G401 (cell line): ENCODE measurements around the gene NUP85. TPM values are rescaled to one million over a fixed set of nuclear protein-coding genes. Genes with fewer than 3 reads are reported as not detected.
A peak's percentile ranks its signal among the peaks of the same experiment; 100 is the strongest.
"Not testable (repeated sequence)": the region's sequence is repeated elsewhere in the genome, so short reads cannot be mapped to it uniquely, and the experiment has no call there.

Source experiments
- DNase-seq: peaks from one replicate; pipeline ENCODE4 v3.0.0-alpha.2; 2015; ENCODE audit warnings: low spot score
- in situ Hi-C: cut with HindIII; loops from 2 replicates; pipeline ENCODE4 v1.10.0; 2016; ENCODE audit warnings: low sequenced_read_pairs, mixed read lengths
- total RNA-seq: library from RNA; depleted of rRNA; stranded (reverse); fragments of >200 nt; shearing (Covaris generic); gene quantifications from 2 replicates; pipeline ENCODE4 v1.2.3, GENCODE V29; 2014

The NUP85 gene
- total RNA-seq, 1 experiment from 2014 or later = 86.3 TPM

DNA sequence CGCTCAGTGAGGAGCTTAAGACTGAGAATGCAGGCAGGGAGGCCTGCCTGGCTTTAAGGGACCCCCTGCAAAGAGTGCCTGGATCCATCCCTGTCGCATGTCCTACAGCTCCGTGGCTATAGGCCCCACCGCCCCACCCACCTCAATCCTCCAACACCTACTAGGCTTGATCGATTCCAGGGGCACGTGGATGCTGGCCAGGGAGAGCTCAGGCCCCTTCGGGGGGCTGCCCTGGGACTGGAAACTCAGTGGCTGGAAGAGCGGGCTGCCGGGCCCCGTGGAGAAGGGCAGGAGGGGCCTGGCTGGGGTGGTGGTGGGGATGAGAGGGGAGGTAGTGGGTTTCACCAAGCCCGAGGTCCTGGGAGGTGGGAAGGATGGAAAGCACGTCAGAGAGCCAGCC, 33.7 kb downstream of the NUP85 start:
- in situ Hi-C loops = no loop called here

DNA sequence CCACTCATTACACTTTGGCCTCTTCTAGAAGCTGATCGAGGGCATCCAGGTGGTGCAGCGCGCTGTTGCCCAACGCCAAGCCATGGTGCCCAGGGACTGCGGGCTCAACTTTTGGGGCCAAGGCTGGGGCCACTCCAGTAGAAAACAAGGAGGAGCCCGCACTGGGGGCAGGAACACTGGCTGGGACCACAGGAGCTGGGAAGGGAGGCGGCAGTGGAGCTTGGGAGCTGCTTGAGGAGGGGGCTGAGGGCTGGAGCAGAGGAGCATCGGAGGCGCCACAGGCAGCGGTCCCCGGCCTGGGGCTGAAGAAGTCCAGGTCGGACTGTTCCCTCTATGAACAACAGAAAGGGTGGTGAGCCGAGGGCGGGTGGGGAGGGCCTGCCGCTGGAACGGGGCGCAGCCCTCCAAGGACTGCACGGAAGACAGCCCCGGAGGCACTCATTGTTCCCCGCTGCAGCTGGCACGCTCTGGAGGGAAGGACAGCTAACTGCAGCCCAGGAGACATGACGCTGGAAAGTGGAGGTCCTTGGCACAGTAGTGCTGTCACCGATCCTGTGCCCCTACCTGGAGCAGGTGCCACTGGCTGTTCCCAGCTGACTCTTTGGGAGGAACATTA, 34.4 kb downstream of the NUP85 start:
- in situ Hi-C loops = no loop called here

More for the DNA sequence above, 33.7 kb downstream of the NUP85 start:
- DNase-seq = no peak

DNA sequence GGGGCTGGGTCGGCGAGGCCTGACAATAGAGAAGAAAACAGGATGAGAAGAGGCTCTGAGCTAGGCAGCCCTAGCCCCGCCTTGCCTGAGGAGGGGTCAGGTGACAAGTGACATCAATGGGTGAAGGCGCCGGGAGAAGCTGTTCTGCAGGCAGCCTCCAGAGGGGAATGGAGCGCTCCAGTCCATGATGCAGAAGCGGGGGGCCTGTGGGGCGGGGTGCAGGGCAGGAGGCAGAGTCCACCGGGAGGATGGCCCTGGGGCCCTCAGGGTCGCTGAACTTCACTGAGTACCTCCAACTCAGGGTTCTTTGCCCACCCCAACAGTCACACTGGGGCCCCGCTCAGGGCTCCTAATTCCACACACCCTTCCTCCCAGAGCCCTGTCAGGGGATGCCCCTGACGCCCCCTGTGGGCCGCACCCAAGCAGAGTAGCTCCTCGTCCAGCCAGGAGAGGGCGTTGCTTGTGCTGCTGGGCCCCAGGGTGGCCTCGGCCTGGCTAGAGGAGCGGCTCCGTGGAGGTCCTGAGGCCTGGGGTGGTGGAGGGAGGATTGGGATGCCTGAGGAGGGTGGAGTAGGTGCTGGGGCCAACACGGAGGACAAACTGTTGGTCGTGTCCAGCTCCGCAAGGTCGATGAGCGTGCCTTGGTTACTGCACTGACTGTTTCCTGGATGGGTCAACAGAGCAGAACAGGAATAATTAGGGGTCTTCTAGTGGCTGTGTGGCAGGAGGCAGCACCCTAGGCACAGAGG, 35.1 kb downstream of the NUP85 start:
- in situ Hi-C loops = no loop called here
- DNase-seq = peak; percentile 93

More for the DNA sequence above, 34.4 kb downstream of the NUP85 start:
- DNase-seq = no peak

DNA sequence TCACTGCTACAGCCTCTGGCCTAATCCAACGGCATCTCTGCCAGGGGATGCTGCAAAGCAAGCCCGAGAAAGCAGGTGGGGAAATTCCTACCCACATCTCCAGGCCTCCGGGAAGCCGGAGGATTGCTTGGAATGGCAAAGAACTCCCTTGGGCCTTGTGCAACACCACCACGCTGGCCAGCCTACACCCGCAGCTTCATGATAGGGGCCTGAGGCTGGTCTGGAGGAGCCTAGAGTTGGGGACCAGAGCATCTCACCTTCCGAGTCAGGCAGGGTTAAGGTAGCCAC, 35.6 kb downstream of the NUP85 start:
- no peak for DNase-seq

DNA sequence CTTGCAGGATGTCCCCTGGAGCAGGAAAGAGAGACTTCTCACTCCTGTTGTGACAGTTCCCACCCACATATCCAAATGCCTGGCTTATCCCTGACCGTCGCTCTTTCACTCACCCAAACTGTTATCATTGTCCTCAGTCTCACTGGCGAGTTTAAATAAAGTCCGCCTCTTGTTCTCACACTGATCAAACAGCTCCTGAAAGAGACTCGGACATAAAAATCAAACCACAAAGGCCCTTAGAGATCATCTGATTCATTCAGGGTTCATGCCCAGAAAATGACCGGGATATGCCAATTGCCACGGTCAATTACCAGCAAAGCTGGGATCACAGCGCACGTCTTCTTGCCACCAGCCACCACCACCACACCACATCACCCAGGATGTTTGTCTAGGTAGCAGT, 36.0 kb downstream of the NUP85 start:
- no peak for DNase-seq
- in situ Hi-C loops = no loop called here

More for the DNA sequence above, 35.6 kb downstream of the NUP85 start:
- in situ Hi-C loops = no loop called here

DNA sequence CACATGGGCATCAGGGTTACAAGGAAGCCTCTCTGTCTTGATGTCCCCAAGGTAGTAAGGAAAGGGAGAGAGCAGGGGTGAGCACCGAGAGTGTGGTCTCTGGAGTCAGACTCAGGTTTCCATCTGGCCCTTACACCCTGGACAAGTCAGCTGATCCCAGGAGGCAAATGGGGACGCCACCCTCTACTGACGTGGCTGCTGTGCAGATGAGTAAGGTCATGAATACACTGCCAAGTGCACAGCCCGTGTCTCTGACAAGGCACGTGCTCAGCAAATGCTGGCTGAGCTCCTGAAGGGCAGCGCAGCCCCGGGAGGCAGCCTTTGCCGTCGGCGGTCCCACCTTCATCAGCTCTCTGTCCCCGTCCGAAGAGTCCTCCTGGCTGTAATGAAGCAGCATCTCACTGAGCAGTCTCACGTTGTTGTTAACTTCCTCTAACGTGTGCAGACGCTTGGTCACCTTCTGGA, 36.5 kb downstream of the NUP85 start:
- DNase-seq = no peak
- in situ Hi-C loops = no loop called here

DNA sequence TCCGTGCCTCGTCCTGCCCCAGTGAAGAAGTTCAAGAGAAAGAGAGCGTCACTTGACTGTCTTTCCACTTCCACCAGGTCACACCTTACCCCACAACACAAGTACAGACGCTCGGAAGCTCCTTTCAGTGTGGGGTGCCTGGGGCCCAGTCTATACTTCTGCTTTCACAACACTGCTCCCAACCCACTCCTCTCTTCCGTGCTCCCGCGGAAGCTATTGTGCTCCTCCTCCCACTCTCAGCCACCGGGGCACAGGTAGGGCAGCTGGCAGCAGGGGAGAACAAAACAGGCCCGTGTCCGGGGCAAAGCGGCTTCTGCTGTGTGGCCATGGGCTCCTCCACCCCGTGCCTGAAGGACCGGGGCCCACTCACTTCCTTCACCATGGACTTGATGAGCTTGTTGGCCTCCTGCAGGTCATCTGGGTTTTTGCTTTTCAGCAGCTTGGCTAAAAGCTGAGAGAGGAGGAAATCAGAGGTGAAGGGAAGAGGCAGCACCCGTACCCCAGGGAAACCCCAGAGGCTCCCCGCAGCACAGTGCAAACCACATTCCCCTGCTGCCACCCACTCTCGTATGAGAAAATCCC, 37.1 kb downstream of the NUP85 start:
- in situ Hi-C loops = no loop called here
- no peak for DNase-seq

DNA sequence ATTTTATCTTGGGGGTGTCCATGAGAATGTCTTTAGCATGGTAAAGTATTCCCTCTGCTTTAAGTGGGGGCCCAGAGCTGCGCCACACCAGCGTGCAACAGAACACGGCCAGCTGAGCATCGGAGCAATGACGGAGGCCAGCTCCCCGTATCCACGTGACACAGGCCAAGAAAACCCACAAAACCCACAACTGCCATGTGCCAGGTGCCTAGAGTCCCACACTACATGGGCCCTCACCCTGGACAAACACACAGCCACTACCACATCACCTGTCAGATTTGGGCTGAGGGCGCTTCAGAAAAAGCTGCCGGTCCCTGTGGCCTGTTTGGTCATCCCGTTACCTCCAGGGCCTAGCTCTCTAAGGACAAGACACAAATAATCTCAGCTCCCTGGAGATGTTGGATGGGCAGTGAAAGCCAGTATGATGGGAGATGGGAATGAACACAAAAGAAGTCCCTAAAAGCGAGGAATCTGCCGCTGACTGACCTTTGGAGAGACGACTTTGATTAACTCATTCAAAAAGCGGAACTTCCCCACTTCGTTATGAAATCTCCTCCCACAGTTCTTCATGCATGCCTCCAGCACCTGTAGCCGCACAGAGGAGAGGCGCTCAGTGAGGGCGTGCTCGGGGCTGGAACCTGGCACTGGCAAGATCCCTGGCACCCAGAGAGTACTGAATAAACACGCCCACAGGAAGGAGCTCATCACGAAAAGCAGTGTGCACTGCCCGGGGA, 38.8 kb downstream of the NUP85 start:
- in situ Hi-C loops = no loop called here

DNA sequence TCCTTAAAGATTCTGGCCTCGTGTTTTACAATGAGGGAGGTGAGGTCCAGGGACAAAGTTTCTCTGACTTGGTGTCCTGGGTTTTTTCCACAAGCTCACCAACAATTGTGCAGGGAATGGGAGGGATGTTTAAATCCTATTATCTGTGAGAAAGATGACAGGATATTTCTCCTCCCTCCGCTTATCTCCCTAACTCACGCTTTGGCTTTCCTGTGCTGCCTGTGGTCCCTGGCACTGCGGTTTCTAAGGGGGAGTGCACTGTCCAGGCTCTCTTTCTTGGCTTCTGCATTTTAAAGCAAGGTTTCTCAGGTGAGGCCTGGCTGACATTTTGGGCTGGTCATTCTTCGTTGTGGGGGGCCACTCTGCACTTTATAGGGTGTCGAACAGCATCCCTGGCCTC, 39.5 kb downstream of the NUP85 start:
- in situ Hi-C loops = no loop called here
- DNase-seq = no peak

More for the DNA sequence above, 38.8 kb downstream of the NUP85 start:
- no peak for DNase-seq

DNA sequence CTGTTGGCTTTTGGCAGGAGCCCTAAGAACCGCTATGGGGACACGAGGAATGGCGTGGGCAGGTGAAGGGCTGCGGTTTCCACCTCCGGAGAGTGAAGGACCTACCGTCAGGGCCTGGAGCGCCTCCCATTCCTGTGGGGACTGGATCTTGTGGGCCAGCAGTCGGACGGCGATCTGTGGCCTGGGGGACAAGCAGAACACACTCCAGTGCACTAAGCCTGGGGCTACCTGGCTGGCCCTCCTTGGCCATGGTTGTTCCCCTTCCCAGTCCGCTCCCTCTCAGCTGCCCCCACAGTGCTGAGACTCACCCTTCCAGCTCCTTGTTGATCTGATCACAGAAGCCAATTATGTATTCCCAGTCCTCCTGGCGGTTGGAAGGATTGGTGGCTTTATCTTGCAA, 40.9 kb downstream of the NUP85 start:
- DNase-seq = no peak
- in situ Hi-C loops = no loop called here

DNA sequence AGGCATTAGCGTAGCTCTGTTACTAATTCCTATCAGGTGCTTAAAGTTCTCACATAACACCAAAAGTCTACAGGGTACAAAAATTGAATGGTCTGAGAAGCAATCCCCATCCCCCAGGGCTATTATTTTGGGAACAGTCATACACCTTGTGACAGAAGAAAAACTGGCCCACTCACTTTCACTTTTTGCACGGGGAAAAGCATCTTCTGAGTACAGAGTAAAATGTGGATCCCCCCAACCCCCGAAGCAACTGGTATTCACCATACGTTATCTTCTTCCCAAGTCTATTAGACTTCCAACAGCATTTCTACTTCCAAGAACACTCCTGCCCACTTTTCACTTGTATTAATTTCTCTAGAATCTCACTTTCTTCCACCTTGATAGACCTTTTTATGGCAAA, 44.1 kb downstream of the NUP85 start:
- in situ Hi-C loops = no loop called here
- no peak for DNase-seq

DNA sequence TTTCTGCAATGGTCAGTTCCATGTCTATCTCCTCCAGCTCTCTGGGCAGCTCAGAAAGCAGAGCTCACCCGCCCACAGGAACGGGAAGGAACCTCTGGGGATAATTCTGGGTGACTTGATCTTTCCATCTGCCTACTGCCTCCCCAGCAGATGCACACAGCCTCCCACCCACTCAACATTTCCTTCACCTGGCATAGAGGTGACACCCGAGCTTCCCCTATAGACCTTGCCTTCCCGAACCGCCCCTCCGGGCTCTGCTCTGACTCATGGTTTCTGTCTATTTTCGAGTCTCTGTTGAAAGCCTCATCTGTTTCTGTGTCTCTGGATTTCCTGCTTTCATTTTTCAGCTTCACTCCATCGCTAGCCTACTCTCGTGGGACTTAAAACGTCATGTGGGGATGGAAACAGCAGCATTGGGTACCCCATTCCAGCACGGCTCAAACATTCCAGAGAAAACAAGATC, 44.6 kb downstream of the NUP85 start:
- in situ Hi-C loops = no loop called here
- no peak for DNase-seq

DNA sequence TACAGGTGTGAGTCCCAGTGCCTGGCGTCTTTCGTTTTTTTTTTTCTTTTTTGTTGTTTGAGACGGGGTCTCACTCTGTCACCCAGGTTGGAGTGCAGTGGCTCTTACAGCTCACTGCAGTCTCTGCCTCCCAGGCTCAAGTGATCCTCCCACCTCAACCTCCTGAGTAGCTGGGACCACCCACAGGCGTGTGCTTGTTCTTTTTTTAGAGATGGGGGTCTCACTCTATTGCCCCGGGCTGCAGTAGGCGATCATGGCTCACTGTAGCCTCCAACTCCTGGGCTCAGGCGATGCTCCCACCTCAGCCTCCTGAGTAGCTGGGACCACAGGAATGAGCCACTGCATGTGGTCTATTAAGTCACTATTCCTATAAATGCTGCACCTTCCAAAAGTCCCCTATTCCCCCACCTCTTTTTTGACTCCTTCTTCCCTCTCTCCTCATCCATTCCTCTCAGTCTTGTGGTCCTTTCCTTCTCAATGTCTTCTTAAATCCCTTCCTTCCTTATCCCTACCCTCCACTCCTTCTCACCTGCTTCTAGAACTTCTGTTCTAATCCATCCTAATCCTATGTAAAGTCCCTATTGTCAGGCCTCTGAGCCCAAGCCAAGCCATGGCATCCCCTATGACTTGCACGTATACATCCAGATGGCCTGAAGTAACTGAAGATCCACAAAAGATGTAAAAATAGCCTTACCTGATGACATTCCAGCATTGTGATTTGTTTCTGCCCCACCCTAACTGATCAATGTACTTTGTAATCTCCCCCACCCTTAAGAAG, 46.7 kb downstream of the NUP85 start:
- in situ Hi-C loops = no loop called here
- no peak for DNase-seq

DNA sequence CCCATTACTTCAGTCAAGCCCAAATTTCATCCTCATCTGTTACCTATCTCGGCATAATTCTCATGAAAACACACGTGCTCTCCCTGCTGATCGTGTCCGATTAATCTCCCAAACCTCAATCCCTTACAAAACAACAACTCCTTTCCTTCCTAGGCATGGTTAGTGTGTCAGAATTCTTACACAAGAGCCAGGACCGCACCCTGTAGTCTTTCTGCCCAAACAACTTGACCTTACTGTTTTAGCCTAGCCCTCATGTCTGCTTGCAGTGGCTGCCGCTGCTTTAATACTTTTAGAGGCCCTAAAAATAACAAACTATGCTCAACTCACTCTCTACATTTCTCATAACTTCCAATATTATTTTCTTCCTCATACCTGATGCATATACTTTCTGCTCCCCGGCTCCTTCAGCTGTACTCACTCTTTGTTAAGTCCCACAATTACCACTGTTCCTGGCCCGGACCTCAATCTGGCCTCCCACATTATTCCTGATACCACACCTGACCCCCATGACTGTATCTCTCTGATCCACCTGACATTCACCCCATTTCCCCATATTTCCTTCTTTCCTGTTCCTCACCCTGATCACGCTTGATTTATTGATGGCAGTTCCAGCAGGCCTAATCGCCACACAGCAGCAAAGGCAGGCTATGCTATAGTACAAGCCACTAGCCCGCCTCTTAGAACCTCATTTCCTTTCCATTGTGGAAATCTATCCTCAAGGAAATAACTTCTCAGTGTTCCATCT, 50.6 kb downstream of the NUP85 start:
- DNase-seq, in situ Hi-C loops: not testable (repeated sequence)

DNA sequence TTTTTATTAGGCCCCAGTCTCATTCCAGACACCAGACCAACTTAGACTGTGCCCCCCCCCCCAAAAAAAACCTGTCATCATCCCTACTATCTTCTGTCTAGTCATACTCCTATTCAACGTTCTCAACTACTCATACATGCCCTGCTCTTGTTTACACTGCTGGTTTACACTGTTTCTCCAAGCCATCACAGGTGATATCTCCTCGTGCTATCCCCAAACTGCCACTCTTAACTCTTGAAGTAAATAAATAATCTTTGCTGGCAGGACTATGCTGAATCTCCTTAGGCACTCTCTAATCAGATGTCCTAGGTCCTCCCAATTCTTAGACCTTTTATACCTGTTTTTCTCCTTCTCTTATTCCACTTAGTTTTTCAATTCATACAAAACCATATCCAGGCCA, 51.7 kb downstream of the NUP85 start:
- in situ Hi-C loops, DNase-seq: not testable (repeated sequence)

DNA sequence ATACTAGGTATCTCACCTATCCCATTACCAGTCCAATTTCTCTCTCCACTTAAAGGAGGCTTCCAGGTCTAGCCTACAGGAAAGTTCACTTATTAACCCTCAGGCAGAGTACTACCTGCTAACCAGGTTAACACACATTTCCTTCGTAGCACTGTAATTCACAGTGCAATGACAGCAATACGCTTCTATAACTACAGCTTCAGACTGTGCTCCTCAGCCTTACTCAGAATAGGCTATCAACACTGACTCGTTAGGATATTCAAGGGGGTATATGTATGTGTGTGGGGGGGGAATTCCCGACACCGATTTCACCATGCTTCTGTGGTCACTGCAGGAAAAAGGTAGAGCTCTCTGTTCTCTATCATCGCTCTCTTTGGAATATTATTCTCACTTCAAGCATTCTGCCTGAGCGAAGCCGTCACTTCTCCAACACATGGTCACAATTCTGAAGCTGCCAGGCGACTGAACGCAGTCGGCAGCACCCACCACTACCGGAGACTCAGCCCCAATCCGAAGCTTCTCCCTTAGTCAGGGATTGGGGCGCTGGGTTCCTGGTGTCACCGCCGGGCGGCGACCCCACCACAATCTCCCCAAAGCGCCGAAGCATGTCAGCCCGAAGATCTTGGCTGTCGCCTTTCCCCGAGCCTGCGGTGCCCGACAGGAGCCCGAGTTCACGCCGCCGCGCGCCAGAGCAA, 55.3 kb downstream of the NUP85 start:
- no peak for DNase-seq
- in situ Hi-C loops = no loop called here

DNA sequence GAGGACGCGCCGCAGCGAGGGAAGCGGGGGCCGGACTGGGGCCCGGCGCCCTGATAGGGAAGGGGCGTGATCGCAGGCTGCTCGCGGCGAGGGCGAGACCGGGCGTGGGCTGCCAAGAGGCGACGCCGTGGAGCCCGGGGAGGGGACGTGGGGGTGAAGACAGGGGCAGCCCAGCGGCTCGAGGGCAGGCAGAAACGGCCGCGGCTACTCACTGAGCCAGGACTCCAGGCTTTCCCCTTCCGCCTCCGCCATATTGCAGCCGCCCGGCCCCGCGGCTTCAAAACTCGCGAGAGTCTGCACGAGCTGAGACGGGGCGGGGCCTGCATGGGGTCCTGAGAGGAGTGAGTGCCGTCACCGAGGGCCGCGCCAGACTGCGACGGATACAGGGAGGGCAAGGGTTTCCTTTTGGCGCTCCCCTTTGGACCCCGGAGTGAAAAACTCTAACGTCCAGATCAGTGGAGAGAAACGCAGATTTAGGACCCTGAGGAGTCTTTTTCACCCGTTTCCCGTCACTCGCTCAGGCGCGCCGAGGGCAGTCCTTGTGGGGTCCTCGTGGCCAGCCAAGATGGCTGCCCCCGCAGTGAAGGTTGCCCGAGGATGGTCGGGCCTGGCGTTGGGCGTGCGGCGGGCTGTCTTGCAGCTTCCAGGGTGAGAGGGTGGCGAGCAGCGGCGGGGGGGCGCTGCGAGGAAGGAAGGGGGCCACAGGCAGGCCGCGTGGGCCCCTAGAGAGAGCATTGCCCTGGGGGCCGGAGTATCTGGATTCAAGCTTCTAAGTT, 56.0 kb downstream of the NUP85 start, which contains the start of the genes GGA3 and MRPS7:
TSS of gene GGA3 (minus strand) at position 271 of the 776 bp plus-strand sequence. CDS start at position 252, 19 bp downstream.
TSS of gene MRPS7 (plus strand) at position 544 of the 776 bp plus-strand sequence. CDS start at position 566, 22 bp downstream.
- in situ Hi-C loops = no loop called here
- DNase-seq = peak; percentile 95
